ENCODE results near the gene RASA4B.
"Not testable (repeated sequence)": the region's sequence is repeated elsewhere in the genome, so short reads cannot be mapped to it uniquely, and the experiment has no call there.

RASA4B gene

GRCh38 chr7:102474116-102474515 is 43.5 kb downstream of the RASA4B start:
- not testable (repeated sequence) for DNase-seq (ENCODE audit: low read depth)

- DNase-seq (ENCODE audit: low read depth) = no peak
Measured at GRCh38 chr7:102473271-102473991, 44.1 kb downstream of the RASA4B start.

GRCh38 chr7:102472126-102473041 is 45.2 kb downstream of the RASA4B start:
- no peak for DNase-seq (ENCODE audit: low read depth)

GRCh38 chr7:102471791-102472125 is 45.8 kb downstream of the RASA4B start:
- no peak for DNase-seq (ENCODE audit: low read depth)

- DNase-seq (ENCODE audit: low read depth) = no peak
Measured at GRCh38 chr7:102469972-102470825, 47.4 kb downstream of the RASA4B start.

- DNase-seq (ENCODE audit: low read depth) = no peak
Measured at GRCh38 chr7:102469351-102469971, 48.1 kb downstream of the RASA4B start.

GRCh38 chr7:102468478-102469350 is 48.9 kb downstream of the RASA4B start:
- no peak for DNase-seq (ENCODE audit: low read depth)

GRCh38 chr7:102467581-102468477 is 49.7 kb downstream of the RASA4B start:
- DNase-seq (ENCODE audit: low read depth) = no peak

GRCh38 chr7:102466097-102466496 is 51.5 kb downstream of the RASA4B start:
- no peak for DNase-seq (ENCODE audit: low read depth)

- peak; percentile 82 for DNase-seq (ENCODE audit: low read depth)
Measured at GRCh38 chr7:102464577-102465280, 52.8 kb downstream of the RASA4B start, which contains the start of the genes ALKBH4 and LRWD1. Gene ALKBH4 (minus strand): TSS chr7:102464863. CDS start chr7:102464836, 27 bp downstream. Gene LRWD1 (plus strand): TSS chr7:102464984. CDS start chr7:102465081, 97 bp downstream.

- no peak for DNase-seq (ENCODE audit: low read depth)
Measured at GRCh38 chr7:102463841-102464576, 53.6 kb downstream of the RASA4B start.

GRCh38 chr7:102460467-102460866 is 57.1 kb downstream of the RASA4B start:
- no peak for DNase-seq (ENCODE audit: low read depth)

- DNase-seq (ENCODE audit: low read depth) = no peak
Measured at GRCh38 chr7:102459221-102459844, 58.2 kb downstream of the RASA4B start.

- no peak for DNase-seq (ENCODE audit: low read depth)
Measured at GRCh38 chr7:102457352-102457924, 60.1 kb downstream of the RASA4B start.

- no peak for DNase-seq (ENCODE audit: low read depth)
Measured at GRCh38 chr7:102456327-102456726, 61.2 kb downstream of the RASA4B start.

GRCh38 chr7:102455596-102455995 is 62.0 kb downstream of the RASA4B start:
- DNase-seq (ENCODE audit: low read depth) = no peak

- DNase-seq (ENCODE audit: low read depth) = not testable (repeated sequence)
Measured at GRCh38 chr7:102454932-102455331, 62.6 kb downstream of the RASA4B start.
